Stomach (tissue), 9 donors: Measurements from ENCODE around the gene INPP5A. TPM values are rescaled to one million over a fixed set of nuclear protein-coding genes. Genes with fewer than 3 reads are reported as not detected.

Experiments used
- DNase-seq, 2 donors: peaks; one replicate each; pipeline versions ENCODE4 v3.0.0 to v3.0.0-alpha.2; 2013 to 2019
- H3K27ac ChIP-seq, 5 donors: fragments of 200-600 bp in 4 of 5; sonication (generic) in 4 of 5; one replicate each; pipeline ENCODE4 v1.5.1; 2013 to 2019; ENCODE audit warnings: mild to moderate bottlenecking in 1 of 5, moderate library complexity in 1 of 5
- H3K27me3 ChIP-seq, 3 donors: fragments of 200-600 bp; sonication (generic); one replicate each; pipeline ENCODE4 v1.5.1; 2017 to 2019; ENCODE audit warnings: mixed run types in 1 of 3
- H3K36me3 ChIP-seq, 4 donors: fragments of 200-600 bp; sonication (generic); 1 replicate in 3 of 4; 2 replicates in 1 of 4; pipeline ENCODE4 v1.5.1; 2016 to 2019
- H3K4me1 ChIP-seq, 4 donors: fragments of 200-600 bp; sonication (generic); one replicate each; pipeline ENCODE4 v1.5.1; 2016 to 2019
- H3K4me3 ChIP-seq, 4 donors: fragments of 200-600 bp; sonication (generic) in 3 of 4; one replicate each; pipeline ENCODE4 v1.5.1; 2016 to 2019; ENCODE audit warnings: mild to moderate bottlenecking in 1 of 4
- H3K9me3 ChIP-seq, 4 donors: fragments of 200-600 bp; sonication (generic); one replicate each; pipeline ENCODE4 v1.5.1; 2016 to 2019
- EP300 ChIP-seq: sonication (generic); formaldehyde crosslinking; IDR thresholded peaks from one replicate; pipeline ENCODE4 v1.6.1; 2017; ENCODE audit warnings: antibody characterized with exemption
- POLR2A ChIP-seq, 4 donors: fragments of 450-650 bp; IDR thresholded peaks; one replicate each; pipeline ENCODE4 v1.6.1; 2016; ENCODE audit warnings: antibody characterized with exemption in 4 of 4, control low read depth in 2 of 4, mild to moderate bottlenecking in 1 of 4, moderate library complexity in 1 of 4
- POLR2AphosphoS5 ChIP-seq, 3 donors: sonication (generic); formaldehyde crosslinking; IDR thresholded peaks; one replicate each; pipeline ENCODE4 v1.6.1; 2016; ENCODE audit warnings: antibody characterized with exemption in 3 of 3
- WGBS, 5 donors: extraction: QIAGEN DNeasy Blood & Tissue Kit in 3 of 5; methylation state at CpG; one replicate each; pipeline versions ENCODE4 v1.1.5 to v1.1.7; 2013 to 2018; 5-methylcytosine and 5-hydroxymethylcytosine counted together
- intact Hi-C: fragments of 100-400 bp; cut with DNase I; formaldehyde crosslinking; loops from one replicate; pipeline ENCODE4 v1.15.1; 2023; ENCODE audit warnings: low total_unique reads
- polyA plus RNA-seq, 3 donors: library from polyadenylated mRNA; stranded (reverse); fragments of 200-250 nt; gene quantifications; one replicate each; pipeline ENCODE4 v1.2.3, GENCODE V29; 2013
- total RNA-seq, 5 donors: library from RNA; depleted of rRNA; stranded (reverse); fragments of >200 nt; gene quantifications; one replicate each; pipeline versions ENCODE4 v1.1.0 to v1.2.3, GENCODE V29; 2014 to 2016
- TF ChIP-seq, protein P1 (sequence below), 7 experiments: fragments of 450-650 bp in 4 of 7; fragments of 200-600 bp in 3 of 7; sonication (generic) in 3 of 7; IDR thresholded peaks; one replicate each; pipeline ENCODE4 v1.5.1; 2016 to 2019; ENCODE audit warnings: antibody characterized with exemption in 7 of 7, control low read depth in 2 of 7, mild to moderate bottlenecking in 1 of 7
- donor health status: healthy with polysubstance abuse.
- donor health status: Bipolar disorder and iron deficiency.
- donor health status: healthy.

The INPP5A gene
- total and polyA plus RNA-seq, 8 donors: 17.2 to 72.3 (median 31.0) TPM

DNA sequence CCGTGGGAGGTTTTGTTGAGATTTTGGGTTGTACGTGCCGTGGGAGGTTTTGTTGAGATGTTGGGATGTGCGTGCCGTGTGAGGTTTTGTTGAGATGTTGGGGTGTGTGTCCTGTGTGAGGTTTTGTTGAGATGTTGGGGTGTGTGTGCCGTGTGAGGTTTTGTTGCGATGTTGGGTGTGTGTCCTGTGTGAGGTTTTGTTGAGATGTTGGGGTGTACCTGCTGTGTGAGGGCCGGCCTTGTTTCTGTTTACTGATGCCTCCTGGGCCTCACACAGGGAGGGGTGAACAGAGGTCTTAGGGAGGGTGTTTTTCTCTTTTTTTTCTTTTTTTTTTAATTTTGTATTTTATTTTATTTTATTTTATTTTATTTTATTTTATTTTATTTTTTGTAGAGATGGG, 36.7 kb downstream of the INPP5A start:
- H3K4me1 ChIP-seq: peaks cover 58 to 83% (median 73%) of the 10 kb centered on the region in 4 donors
- DNase-seq: no peak
- TF ChIP-seq EP300: no peak
- no peak for TF ChIP-seq POLR2AphosphoS5 (IDR thresholded peaks at IDR 0.05)
- TF ChIP-seq, protein P1, sequence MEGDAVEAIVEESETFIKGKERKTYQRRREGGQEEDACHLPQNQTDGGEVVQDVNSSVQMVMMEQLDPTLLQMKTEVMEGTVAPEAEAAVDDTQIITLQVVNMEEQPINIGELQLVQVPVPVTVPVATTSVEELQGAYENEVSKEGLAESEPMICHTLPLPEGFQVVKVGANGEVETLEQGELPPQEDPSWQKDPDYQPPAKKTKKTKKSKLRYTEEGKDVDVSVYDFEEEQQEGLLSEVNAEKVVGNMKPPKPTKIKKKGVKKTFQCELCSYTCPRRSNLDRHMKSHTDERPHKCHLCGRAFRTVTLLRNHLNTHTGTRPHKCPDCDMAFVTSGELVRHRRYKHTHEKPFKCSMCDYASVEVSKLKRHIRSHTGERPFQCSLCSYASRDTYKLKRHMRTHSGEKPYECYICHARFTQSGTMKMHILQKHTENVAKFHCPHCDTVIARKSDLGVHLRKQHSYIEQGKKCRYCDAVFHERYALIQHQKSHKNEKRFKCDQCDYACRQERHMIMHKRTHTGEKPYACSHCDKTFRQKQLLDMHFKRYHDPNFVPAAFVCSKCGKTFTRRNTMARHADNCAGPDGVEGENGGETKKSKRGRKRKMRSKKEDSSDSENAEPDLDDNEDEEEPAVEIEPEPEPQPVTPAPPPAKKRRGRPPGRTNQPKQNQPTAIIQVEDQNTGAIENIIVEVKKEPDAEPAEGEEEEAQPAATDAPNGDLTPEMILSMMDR (IDR thresholded peaks at IDR 0.05): no peak
- TF ChIP-seq POLR2A (IDR thresholded peaks at IDR 0.05): no peak
- no peaks in the 10 kb centered on the region for H3K36me3 ChIP-seq
- H3K4me3 ChIP-seq: no peak overlapping the region
- H3K27me3 ChIP-seq: no peaks in the 10 kb centered on the region
- no peaks in the 10 kb centered on the region for H3K9me3 ChIP-seq
- 95 to 97% (median 97%) methylated on average over 8 of the region's 8 CpGs for WGBS, 5 donors
- no peak overlapping the region for H3K27ac ChIP-seq
- intact Hi-C loops: no loop called here

DNA sequence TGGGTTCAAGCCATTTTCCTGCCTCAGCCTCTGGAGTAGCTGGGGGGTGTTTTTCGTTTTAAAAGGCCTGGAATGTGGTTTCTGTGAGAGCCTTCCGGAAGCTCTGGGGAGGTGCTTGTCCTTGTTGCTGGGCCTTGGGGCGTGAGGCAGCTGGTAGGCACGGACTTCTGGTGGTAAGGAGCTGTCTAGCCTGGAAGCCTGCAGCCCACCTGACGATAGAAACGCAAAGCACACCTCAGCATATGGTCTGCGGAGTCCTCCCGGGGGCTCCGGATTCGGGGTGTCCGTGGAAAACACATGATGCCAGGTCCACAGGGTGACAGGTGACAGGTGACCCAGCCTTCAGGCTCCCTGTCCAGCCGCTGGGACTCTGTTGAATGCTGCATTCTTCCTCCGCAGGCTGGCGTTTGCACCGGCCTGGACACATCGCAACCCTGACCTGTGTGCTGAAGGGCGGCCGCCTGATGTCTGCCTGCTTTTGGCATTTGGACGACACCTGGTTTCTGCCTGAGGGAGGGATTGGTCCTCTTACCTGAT, 37.3 kb downstream of the INPP5A start:
- TF ChIP-seq, protein P1 (IDR thresholded peaks at IDR 0.05): no peak
- no peak for TF ChIP-seq POLR2AphosphoS5 (IDR thresholded peaks at IDR 0.05)
- TF ChIP-seq EP300: no peak
- Histone ChIP-seq H3K4me1 (peaks cover 58 to 88% (median 76%) of the 10 kb centered on the region in 4 donors), H3K9me3 (no peaks in the 10 kb centered on the region), H3K27ac (peak overlapping the region in 4 of 5 donors; percentile 40 to 74 (median 56)), H3K36me3 (no peaks in the 10 kb centered on the region), H3K27me3 (no peaks in the 10 kb centered on the region), H3K4me3 (no peak overlapping the region)
- intact Hi-C loops: no loop called here
- DNase-seq: no peak
- 59 to 70% (median 65%) methylated on average over 8 to 19 of the region's 19 CpGs for WGBS, 5 donors

GRCh38 chr10:132575320-132576201, 38.0 kb downstream of the INPP5A start:
- Histone ChIP-seq H3K27ac (peak overlapping the region; percentile 40 to 74 (median 54)), H3K4me1 (peaks cover 58 to 93% (median 74%) of the 10 kb centered on the region in 4 donors), H3K4me3 (peak overlapping the region in 1 of 4 donors; percentile 3), H3K27me3 (no peaks in the 10 kb centered on the region), H3K9me3 (no peaks in the 10 kb centered on the region), H3K36me3 (no peaks in the 10 kb centered on the region)
- DNase-seq: peak; percentile 63 to 75
- TF ChIP-seq, protein P1 (IDR thresholded peaks at IDR 0.05): no peak
- TF ChIP-seq POLR2AphosphoS5 (IDR thresholded peaks at IDR 0.05): peak in 2 of 3 donors; percentile 46 to 48
- intact Hi-C loops: no loop called here
- WGBS, 5 donors: 11 to 23% (median 15%) methylated on average over 15 to 21 of the region's 21 CpGs

GRCh38 chr10:132576671-132577349, 39.2 kb downstream of the INPP5A start:
- intact Hi-C loops: no loop called here
- 61 to 78% (median 63%) methylated on average over 11 to 19 of the region's 19 CpGs for WGBS, 5 donors
- H3K4me3 ChIP-seq: no peak overlapping the region
- H3K27ac ChIP-seq: peak overlapping the region in 1 of 5 donors; percentile 74
- H3K9me3 ChIP-seq: no peaks in the 10 kb centered on the region
- peaks cover 48 to 84% (median 61%) of the 10 kb centered on the region in 4 donors for H3K4me1 ChIP-seq
- H3K27me3 ChIP-seq: no peaks in the 10 kb centered on the region
- TF ChIP-seq POLR2AphosphoS5 (IDR thresholded peaks at IDR 0.05): no peak
- TF ChIP-seq, protein P1 (IDR thresholded peaks at IDR 0.05): no peak
- TF ChIP-seq EP300: no peak
- no peak for TF ChIP-seq POLR2A (IDR thresholded peaks at IDR 0.05)
- H3K36me3 ChIP-seq: no peaks in the 10 kb centered on the region
- no peak for DNase-seq
